ENCODE data around the gene KCNH2.

KCNH2 gene

DNA sequence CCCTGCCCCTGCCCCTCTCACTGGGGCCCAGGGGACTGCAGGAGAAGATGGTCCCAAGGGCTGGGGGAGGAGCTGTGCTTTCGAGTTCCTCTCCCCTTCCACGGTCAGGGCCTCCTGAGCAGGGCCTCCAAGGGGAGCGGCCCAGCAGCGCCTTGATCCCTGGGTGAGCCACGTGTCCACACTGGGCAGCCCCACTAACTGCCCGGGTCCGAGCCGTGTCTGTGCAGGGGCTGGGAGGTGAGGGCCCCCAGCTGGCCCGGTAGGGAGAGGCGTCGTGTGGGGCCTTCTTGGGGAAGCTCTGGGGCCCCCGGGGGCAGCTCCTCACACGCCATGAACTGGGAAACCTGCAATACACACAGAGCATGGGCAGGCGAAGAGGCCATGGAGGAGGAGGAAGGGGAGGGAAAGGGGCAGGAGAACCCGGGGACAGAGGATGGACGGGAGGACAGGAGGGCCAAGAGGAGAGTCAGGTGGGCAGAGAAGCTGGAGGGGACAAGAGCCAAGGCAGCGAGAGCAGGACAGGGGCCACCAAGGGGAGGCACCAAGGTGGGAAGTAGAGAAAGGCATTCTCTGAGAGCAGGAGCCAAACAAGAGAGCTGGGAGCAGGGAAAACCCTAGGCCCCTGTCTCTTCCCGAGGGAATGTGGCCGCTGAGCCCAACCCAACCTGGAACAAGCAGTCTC lies 32.8 kb downstream of the KCNH2 start:
- no peak for DNase-seq

DNA sequence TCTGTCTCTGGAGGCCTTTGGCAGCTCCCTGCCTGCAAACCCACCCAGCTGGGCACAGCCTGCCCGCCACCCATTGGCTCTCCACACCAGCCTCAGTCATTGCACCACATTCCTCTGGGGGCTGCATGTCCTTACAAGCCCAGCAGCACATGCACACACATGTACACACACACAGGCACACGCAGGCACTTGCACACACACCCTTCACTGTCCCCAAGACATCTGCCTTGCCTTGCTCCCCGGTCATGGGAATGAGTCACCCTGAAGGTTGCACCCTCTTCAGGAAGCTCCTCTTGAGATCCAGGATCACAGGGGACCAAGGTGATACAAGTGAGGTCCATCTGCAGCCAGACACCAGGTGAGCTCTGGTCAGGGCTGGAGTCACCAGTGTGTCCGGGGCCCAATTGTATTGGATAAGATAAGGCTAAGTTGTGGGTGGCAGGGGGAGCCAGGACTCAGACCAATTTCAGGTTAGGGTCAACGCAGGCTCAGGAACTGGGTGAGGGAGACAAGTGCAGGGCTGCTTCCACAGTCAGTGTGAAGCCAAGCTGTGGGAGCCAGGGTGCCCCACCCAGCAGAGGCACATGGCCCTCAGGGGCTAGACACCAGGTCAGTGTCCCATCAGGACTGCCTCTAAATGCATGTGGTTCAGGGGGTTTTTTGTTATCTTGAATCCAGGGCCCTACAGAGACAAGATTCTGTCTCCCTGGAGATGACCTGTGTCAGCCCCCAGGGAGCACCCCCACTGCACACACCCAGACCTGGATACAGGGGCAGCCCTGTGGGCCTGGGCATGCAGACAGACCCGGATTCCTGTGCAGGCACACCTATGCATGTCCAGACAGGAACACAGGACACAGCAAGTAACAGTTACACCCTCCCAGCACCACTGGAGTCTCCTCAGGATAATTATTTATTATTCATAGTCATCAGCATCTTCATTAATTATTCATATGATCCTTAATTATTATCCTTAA lies 33.8 kb downstream of the KCNH2 start:
- no peak for DNase-seq

DNA sequence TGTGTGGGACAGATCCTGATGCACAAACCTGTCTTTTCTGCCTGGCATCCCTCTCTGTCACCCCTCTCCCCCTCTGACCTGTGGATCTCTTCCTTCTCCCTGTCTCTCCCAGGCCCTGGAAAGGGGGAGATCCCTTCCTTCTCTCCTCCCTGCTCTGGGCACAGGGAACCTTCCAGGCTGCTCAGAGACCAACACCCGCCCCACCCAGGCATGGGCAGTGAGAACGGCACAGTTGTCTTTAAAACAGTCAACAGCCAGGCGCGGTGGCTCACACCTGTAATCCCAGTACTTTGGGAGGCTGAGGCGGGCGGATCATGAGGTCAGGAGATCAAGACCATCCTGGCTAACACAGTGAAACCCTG lies 34.7 kb downstream of the KCNH2 start:
- no peak for DNase-seq

DNA sequence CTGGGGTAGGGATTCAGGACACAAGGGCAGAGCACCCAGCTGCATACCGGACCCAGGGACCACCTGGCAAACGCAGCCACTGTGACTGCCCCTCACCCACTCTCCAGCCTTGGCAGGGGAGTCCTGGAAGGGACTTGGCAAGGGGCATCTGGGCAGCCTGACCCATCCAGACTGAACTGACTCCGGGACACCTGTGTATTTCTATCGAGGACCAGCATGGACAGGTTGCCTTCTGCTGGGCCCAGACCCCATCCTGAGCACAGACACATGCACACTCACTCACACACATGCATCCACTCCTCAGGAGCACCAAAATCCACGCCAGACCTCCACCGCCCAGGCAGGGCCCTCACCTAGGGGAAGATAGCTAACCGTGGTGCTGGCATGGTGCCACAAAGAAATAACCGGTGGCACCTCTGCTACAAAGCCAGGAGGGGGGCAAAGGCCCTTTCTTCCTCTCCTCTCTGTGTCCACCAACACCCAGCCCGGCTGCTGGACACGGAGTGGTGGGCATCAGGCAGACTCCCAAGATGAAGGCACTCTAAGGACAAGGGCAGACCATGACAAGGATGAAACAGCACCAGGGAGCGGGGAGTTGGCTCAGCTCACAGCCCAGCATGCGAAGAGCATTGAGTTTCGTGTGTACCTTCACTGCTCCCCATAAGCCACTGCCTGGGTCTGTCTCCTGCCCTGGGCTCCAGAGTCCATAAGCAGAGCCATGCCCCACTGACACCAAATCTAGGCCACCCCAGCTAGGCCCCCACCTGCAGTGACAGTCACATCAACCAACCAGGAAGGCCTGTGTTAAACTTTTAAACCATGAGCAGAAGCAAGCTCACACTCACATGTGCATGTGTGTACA lies 35.3 kb downstream of the KCNH2 start:
- DNase-seq = no peak

DNA sequence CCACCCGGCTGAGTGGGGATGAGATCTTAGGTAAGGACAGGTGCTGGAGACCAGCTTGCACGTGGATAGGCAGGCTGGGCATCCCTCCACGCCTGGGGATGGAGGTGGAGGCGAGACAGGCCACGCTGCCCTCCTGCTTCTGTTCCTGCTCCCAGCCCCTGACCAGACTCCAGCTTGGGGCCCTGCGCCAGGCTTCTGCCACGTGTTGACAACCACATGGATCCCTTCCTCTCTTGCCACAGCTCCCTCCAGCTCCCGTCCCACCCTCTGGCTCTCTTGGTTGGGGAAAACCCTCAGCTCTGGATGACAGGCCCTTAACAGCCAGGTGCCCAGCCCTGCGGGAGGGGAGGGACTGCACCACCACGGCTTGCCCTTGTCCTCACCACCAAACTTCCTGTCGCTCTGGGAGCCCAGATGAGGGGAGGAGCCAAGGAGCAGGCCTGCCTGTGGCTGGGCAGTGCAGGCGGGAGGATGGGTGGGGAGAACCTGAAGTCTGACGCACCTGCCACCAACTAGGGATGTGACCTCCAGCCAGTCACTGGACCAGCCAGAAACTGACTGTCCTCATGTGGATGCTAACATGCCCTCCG lies 36.0 kb downstream of the KCNH2 start:
- DNase-seq = peak; percentile 65

DNA sequence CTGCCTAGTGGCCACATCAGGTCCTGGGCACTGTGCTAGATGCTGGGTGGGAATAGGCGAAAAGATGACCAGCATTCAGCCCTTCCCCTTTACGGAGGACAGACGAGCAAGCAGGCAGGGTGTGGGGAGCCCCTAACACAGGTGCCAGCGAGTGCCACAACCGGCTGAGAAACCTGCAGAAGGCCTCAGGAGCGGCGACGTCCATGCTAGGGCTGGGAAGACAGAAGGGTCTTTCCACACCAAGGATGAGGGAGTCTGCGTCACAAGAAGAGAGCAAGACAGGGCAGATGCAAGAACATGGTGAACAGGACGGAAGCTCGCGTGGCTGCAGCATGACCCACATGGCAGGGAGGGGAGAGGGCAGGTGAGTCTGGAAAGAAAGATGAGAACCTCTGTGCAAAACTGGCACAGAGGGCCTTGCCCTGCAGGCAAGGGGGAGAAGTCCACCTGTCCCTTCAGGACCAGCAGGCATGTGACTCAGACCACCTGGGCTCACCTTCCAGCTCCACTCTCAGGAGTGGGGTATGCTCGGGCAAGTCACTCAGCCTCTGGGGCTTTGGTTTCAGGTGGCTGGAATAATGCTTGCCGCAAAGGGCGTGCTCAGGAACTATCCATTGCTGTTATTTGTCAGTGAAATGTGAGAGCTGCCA lies 36.6 kb downstream of the KCNH2 start:
- DNase-seq = peak; percentile 61

DNA sequence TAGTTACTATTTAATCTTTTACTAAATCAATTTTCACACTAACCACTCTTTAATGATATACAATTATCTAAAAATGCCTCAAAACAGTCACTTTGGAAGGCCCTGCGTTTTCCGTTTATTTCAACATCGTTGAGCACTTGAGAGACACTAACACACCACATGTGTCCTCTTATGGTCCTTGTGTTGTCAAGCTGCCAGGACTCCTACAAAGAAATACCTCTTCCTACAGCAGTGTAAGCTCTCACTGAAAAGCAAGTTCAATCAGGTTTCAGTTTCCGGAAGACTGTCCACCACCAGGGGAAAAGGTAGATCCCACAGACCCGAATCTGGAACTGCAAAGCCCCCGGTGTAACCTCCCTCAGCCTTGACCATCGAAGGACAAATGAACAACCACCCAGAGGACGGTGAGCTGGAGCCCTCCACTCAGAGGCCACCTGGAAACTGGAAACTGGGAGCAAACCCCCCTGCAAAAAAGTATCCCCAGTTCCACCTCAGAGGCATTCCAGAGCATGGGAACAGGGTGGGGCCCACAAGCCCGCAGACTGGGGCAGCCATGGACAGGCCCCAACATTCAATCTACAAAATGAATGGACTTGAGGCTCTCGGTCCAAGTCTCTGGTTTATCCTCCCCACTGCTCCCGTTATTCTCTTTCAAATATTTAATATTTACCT lies 37.6 kb downstream of the KCNH2 start:
- peak; percentile 76 for DNase-seq

DNA sequence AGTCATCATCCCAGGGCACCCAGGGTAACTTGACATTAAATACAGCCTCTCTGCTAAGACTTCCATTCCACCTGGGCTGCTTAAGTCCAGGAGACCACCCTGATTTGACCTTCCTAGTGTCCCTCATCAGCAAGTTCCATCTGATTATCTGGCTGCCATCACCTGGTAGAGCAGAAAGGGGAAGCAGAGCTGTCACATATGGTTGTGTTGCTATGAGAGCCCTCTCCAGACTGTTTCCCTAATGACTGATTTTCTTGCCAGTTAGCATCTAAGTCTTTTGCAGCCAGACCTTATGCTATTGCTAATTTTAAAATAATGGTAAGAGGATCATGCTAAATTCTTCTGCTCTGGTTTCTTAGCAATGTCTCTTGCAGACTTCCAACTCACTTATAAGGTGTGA lies 38.7 kb downstream of the KCNH2 start:
- DNase-seq = no peak

DNA sequence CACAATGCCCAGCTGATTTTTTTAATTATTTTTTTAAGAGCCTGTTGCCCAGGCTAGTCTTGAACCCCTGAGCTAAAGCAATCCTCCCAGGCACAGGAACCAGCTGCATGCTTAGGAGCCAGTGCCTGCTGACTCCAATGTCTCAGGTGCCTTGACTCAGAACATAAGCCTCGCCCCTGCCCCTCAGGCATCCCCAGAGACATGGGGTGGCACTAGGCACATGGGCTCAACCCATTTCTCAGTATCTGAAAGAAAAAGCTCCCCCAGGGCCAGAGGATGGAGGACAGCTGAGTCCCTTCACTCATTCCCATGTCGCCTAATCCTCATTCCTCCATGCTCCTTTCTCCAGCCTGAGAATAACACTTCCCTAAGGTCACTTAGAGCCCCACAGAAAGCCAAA lies 39.1 kb downstream of the KCNH2 start:
- no peak for DNase-seq

DNA sequence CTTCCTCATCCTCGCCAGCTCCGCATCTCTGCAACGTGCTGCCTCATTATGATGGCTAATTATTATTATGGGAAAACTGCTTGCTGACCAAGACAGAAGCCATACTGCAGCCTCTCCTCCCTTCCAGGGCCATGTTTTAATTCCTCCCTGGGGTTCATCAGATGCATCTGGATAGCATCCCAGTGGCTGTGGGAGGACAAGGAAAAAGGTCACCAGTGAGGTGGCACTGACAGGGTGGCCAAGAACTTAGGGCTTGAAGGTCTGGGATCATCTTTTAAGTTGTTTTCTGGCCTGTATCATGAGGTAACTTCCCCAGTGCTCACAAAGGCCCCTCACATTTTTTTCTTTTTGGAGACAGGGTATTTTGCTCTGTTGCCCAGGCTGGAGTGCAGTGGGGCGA lies 39.6 kb downstream of the KCNH2 start:
- DNase-seq = no peak

DNA sequence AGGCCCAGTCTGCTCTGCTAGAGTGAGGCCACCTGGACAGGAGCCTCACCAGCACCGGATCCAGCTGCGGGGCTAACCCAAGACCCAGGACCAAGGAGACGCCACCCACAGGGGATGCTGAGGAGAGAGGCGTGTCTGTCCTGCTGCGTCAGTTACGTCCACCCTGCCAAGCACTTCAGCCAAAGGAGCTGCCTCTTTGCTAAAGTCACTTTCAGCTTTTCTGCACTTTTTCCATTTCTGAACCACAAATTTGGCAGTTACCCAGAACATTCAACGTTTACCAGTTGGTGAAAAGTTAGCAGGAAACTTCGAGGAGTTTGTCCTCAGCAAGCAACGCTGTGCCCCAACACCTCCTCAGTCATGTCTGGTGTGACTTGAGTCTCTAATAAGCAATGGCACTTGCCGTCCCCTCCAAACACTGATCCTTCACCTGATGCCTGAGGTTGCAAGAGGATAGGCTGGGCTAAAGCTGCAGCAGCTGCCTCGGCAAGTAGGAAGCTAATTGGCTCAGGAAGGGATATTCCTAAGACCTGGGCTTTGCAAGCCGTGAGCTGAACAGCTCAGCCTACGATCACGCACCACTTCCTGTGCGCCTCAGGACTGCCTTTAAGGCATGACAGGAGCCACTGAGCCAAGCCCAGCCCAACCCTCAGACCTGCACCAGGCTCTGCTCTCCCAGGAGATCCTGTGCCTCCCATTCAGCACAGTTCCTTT lies 40.1 kb downstream of the KCNH2 start:
- peak; percentile 58 for DNase-seq

DNA sequence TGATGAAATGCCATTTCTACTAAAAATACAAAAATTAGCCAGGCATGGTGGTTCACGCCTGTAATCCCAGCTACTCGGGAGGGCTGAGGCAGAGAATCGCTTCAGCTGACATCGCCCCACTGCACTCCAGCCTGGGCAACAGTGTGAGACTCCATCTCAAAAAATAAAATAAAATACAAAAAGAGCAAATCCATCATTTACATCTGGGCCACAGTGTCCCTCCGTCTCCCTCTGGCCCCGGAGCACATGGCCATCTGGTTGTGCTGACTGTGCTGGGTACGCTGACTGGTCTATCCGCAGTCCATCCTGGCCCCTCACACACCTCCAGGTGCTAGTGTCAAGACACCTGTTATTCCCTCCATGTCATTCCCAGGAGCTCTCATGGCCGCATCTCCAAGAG lies 42.1 kb downstream of the KCNH2 start:
- DNase-seq = no peak

DNA sequence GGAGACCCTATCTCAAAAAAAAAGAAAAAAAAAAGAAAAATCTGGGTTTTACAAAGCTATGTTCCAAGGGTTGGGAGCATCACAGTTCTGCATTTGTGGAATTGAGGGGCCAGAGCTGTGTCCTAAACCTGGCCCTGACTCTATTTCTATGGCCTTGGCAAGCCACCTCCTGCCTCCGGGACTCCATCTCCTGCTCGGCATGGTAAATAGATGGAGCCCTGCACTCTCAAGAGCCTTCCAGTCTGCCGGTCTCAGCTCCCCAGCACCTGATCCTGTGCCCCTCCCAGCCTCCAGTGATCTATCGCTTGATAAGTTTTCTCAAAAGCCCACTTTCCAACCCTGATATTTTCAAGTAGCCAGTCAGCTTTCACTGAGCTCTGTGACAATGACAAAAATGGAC lies 43.0 kb downstream of the KCNH2 start:
- DNase-seq = no peak

DNA sequence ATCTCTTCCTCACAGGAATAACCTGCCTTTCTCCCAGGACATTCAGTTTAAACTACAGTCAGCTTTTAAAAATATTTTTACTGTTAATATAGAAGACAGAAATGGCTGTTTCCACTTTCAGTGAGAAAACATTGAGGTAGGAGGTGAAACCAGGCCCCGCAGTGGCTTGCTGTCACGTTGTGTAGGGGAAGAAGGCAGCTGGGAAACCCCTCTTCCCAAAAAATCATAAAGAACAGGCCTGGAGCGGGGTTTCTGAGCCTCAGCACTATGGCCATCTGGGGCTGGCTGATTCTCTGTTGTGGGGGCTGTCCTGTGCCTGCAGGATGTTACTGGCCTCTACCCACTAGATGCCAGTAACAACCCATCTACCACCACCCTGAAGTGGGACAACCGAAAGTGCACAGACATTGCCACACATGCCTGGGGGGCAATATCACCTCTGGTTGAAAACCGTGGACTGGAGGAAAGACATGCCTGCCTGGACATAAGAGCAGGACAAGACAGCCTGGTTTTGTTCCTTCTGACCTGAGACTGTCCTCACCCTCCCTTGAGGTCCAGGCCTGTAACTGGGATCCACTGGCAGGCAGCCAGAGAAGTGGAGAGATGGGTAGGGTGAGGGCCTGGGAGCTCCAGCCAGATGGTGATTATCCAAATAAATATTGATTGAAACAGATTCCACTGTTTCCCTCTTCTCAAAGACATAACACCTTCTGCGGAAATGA lies 43.9 kb downstream of the KCNH2 start:
- DNase-seq = no peak

DNA sequence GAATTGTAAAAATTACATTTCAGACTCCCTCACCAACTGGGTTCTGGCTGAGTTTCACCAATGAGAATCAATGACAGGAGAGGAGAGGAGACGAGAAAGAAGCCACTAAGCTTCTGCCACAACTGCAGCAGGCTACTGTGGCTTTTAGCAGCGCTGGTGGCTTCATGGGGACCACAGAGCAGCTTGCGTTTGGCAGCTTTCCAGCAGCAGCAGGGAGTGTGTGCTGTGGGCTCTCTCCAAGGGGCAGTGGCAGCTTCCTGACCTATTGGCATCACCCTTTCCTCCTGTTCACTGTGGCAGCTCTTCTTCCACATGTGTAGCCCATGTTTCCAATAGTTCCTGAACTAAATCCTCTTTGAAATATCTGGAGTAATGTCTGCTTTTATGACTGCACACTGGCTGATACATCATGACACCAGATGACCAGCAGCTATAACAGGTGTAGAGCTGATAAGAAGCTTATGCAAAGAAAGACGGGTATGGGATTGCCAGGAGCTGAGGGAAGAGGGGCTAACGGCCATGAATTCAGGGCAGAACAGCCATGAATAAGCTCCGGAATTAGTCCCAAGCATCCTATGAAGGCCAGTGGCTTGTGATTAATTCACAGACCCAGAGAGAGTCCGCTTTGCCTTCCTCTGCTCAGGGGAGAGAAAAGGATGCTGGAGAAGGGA lies 46.8 kb downstream of the KCNH2 start:
- DNase-seq = no peak

DNA sequence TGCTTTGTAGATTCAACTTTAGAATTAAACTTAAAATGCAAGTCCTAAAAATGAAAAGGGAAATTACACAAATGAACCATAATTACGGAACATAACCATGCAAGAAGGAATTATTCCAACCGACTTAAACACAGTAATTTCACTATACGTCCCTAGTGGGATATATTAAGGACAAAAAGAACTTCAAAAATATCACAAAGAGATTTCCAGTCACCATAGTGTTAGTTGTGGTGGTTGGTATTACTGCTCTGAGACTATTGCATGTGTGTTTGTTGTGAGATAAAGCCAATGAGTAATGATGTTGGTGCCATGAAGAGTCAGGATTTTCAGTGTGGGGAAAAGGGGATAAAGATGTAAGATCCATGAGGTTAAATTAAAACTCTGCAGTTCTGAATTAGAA lies 49.6 kb downstream of the KCNH2 start:
- DNase-seq = no peak

DNA sequence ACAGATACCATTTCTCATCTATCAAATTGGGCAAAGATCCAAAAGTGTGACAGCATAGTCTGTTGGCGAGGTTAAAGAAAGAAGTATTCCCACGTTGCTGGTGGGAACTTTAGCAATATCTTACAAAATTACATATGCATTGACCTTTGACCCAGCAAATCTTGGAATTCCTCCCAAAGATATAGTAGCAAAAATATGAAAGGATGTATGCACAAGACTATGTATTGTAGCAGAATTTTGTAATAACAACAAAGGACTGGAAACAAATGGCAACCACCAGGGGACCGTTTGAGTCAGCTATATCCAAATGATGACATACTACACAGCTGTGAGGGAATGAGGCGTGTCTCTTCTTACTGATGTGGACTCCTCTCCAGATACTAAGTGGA lies 50.2 kb downstream of the KCNH2 start:
- no peak for DNase-seq

DNA sequence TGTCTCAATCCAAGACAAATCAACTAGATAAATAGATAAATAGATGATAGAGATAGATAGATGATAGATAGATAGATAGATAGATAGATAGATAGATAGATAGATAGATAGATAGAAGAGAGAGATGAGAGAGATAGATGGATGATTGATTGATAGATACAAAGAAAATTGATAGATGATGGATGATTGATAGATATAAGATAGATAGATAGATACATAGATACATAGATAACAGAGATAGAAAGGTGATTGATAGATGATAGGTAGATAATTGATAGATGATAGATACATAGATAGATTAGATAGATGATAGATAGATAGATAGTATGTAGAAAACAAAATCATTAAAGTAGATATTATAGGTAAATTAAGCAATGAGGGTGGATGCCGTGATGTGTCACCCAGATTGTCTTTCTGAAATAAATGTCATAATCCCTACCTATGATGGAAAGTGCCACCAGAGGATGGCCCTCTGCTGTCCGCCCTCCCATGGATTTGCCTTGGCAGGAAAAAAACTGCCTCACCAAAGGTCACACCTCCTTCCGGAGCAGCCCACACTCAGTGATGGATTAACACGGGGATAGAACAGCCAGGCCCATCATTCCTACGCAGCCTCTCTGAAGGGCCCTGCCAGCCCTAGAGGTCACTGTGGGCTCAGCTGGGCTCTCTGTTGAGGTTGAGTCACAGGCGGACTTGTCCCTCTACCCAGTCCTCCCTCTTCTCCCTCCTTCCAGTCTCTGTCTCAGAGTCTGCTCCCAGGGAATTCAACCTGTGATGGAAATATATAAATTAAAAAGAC lies 50.8 kb downstream of the KCNH2 start:
- DNase-seq = no peak

DNA sequence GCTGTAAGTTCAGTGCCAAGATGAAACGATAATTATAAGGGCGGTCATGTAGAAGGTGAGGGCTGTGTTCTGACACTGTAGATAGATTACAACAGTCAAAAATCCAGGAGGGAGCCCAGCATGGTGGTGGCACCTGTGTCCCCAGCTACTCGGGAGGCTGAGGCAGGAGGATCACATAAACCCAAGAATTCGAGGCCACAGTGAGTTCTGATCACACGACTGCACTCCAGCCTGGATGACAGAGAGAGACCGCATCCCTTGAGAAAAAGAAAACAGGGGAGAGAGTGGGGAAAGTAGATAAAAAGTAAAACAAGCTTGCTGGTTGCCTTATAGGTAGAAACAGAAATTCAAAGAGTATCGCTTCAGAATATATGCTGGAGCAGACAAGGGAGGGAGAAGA lies 52.1 kb downstream of the KCNH2 start:
- no peak for DNase-seq

Measured in NCI-H2107 (cell line).